ENCODE measurements around the gene RERE.

The RERE gene

DNA sequence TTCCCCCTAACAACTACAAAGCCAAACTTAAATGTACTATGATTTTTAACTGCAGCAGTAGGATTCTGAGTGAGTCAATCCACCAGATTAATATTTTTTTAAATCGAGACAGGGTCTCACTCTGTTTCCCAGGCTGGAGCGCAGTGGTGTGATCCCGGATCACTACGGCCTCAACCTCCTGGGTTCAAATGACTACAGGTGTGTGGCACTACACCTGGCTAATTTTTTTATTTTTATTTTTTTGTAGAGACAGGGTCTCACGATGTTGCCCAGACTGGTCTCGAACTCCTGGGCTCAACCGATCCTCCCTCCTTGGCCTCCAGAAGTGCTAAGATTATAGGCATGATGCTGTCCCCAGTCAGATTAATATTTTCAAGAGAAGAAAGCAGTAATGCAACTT lies 411.4 kb downstream of the RERE start:
- no peak for DNase-seq (ENCODE audit: low read depth in 2 of 2)

DNA sequence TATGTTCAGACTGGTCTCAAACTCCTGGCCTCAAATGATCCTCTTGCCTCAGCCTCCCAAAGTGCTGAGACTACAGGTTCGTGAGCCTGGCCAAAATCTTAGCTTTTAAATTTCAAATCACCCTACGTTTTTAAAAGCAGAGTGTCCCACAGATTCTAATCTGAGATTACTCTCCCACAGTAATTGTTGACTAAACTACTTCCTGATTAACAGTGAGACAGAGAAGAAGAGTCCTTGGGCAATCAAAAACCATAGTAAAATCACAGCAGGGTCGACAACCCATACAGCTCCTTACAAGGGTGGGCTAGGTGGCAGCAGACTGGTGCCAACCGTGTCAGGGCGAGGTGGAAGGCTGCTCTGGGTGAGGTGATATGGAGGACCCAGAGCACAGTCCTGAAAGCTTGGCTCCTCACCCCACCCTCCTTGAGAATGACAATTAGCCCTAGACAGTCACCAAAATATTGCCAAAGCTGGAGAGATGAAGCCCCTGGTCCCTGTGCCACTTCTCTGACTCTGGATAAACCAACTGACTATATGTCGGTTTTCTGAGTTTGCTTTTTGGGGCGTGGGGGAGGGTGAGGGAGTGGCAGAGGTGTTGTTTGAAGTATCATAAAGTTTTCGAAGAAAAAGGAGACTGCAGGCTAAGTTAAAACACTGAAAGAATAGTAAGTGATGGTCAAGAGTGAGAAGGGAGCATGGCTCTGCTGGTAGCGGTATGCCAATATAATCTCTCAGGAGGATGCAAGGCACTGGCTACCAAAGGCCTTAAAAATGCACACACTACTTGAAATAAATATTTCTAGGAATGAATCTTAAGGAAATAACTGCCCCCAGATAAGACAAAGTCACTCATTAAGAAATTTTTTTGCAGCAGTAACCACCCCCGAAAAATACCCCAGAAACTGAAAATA lies 412.7 kb downstream of the RERE start:
- no peak for DNase-seq (ENCODE audit: low read depth in 2 of 2)

DNA sequence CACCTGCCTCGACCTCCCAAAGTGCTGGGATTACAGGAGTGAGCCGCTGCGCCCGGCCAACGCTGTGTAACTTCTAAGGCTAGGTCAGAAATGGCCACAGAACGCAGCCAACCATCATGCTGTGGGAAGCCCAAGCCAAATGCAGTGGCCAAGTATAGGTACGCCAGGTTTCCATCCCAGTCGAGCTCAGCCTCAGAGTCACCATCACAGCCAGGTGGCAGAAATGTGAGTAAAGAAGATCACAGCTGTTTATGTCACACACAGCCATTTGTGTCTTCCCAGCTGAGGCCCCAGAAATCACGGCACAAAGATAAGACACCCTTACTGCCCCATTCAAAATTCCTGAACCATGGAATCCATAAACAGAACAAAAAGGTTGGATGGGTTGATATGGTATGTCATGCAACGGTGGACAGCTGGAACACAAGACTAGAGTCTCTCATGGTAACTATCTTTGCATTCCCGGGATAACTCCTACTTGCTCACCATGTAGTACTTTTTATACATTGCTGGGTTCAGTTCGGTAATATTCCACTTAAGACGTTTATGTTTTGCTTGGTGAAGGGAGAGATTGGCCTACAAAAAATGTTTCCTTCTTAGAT lies 415.2 kb downstream of the RERE start:
- DNase-seq (ENCODE audit: low read depth in 2 of 2) = no peak

DNA sequence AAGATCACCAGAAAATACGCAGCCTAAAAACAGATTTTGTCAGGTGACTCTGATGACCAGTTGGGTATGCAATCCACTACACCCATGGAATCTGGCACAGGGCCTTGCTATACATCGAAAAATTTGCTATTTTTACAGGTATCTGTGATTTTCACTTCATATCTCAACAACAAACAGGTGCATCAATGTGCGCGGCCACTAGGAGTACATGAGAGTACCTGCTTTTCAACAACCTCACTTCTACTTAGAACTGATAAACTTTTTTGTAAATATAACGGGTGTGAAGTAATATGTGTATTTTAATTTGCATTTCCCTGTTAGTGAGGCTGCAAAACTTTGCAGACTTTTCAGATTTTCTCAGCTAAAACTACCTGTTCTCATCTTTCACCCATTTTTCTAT lies 418.8 kb downstream of the RERE start:
- no peak for DNase-seq (ENCODE audit: low read depth in 2 of 2)

DNA sequence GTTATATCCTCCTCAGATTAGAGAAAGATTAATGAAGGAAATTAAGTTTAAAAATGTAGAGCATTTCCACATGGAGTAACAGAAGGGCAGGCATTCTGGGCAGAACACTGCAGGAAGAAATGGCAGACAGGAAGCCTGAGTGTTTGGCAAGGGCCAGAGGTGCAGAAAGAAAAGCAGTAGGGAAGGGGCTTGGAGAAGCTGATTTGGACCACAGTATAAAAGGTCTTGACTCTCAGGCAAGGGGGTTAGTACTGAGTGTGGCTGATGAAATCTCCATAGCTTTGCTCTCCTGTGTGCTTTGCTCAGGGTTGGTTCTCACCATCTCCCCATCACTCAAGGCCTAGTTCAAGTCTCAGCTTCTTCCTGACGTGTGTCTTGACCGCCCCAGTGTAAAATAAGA lies 419.4 kb downstream of the RERE start:
- DNase-seq (ENCODE audit: low read depth in 2 of 2) = no peak

DNA sequence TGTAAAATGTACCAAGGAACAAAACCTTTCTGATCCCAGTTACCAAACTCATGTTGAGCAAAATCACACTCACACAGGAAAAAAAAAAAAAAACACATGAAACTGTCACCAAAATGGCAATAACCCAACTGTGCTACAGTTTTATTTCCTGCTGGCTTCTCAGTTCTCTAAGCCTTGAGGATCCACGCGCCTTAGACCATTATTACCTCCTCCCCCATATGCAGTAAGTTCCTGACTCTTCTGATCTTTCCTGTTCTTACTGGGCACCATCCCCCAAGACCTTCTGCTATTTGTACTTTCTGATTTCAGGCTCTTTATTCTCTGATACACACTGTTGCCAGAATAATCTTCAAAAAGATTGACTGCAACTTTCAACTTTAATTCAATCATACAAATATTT lies 419.9 kb downstream of the RERE start:
- no peak for DNase-seq (ENCODE audit: low read depth in 2 of 2)

DNA sequence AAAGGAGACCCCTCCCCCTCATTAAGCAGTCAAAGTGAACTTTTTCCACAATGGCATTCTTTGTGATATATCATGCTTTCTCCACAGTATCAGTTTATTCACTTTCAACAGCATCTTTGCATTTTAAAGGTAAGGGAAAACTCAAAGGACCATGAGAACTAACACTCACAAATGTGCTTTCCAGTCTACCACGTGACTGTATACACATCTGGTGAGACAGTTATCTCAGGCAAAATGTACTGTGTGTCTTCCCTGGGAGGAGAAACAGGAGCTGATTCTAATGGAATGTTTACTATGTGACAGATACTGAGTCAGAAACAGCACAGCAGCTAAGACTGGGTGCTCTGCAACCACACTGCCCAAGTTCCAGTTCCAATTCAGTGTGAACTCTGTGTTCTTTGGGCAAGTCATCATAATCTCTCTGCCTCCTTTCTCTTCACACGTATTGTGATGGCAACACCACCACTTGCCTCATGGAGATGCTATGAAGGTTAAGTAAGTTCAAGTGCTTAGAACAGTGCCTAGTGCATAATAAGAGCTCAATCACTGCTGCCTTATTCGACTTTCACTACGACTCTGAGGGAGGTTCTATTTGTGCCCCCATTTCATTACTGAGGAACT lies 420.5 kb downstream of the RERE start:
- no peak for DNase-seq (ENCODE audit: low read depth in 2 of 2)

DNA sequence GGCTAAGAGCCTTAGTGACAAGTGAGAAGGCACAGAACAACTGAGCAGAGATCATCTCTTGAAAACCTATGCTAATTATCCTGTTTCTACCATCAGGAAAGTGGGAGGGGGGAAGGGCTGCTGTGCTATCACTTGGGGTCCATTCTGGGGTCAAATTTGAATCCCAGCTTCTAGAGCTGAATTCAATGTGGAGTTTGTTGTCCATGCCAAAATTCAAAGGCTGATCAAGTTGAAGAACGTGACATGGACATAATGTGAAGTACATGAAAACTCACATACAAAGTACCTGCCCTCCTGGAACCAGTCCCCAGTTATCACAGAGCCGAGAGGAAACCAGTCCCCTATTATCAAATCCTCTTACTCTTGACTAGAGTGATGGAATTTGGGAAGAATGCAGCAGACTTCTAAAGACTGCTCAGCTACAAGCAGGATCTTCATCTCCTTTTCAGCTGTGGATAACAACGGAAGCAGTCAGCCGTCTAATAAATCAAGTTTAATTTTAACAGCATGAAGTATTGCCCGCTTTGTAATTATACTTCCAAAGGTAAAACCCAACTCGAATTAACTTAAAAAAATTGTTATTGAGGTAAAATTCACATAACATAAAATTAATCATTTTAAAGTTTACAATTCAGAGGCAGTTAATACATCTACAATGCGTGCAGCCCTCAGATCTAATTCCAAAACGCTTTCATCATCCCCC lies 421.2 kb downstream of the RERE start:
- DNase-seq (ENCODE audit: low read depth in 2 of 2) = no peak

DNA sequence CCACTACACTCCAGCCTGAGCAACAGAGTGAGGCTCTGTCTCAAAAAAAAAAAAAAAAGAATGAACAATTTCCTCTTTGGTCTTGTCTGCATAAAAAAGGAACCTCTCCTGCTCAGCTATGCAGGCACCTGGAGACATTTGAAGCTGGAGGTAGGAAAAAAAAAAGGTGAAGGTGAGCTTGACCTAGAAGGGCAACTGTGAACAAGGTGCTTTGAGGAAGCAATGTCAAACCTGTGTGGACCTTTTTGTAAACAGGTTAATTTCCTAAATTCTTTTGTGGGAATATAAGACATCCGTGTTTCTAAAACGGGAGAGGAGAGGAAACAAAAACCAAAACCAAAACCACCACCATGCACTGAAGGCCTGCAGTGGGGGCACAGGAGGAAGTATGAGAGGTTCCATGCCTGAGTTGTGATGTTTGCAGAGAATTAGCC lies 422.0 kb downstream of the RERE start:
- no peak for DNase-seq (ENCODE audit: low read depth in 2 of 2)

DNA sequence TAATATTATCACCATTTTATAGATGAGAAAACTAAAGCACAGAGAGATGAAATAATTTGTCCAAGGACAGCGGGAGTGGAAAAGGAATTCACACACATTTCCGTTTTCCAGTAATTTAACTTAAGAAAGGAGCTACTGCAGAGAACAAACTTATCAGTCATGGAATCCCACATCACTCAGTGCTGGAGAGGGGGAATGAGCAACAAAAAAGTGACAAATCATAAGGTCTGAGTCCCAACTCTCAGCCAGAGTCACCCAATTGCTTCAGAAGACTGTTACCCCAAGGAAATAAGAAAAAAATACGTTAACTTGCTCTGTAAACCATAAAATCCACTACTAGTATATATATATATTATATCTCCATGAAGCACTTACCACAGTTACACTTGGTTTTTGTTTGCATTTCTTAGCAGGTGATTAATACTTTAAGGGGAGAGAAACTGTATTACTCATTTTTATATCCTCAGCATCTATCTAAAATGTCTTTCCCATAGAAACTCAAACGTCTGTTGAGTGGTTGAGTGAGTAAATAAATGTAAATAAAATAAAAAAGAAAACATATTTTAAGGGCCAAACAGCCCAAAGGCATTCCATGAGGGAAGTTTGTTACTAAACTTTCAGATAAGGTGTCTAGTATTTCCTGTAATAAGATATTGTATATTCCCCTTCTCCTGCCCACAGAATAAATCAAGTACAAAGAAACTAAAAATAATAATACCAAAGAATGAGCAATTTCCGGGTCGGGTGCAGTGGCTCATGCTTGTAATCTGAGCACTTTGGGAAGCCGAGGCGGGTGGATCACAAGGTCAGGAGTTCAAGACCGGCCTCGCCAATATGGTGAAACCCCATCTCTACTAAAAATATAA lies 422.8 kb downstream of the RERE start:
- no peak for DNase-seq (ENCODE audit: low read depth in 2 of 2)

DNA sequence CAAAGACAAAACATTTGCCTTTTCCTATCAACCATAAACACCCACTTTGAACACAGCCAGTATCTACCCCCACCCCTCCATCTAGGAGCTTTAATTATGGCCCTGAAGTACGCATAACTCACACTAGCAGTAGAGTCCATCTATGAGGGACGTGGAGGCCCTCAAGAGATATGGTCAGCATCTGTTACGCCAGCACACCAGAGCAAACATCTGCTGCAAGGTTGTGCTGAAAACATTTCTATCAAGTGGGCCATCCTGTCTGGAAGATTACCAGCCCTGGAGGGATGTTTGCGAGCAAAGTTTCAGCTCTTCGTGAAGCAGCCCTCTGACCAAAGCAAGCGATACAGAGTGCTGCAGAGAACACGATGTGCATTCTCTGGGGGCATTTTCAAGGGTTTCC lies 424.9 kb downstream of the RERE start:
- no peak for DNase-seq (ENCODE audit: low read depth in 2 of 2)

DNA sequence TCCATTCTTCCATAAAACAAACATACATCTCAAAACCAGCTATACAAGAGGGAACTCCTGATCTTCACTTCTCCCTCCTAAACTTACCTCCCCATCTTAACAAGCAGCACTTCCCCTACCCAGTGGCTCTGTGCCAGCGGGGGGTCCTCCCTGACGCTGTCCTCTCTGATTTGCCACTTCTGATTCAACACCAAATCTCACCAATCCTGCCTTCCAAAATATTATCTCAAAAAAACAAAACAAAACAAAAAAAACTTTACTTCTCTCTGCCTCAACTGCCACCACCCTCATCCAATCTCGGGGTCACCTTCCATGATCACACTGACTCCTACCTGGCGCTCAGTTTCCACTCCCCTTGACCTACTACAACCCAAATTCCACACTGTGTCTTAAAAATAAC lies 426.7 kb downstream of the RERE start:
- DNase-seq (ENCODE audit: low read depth in 2 of 2) = no peak

DNA sequence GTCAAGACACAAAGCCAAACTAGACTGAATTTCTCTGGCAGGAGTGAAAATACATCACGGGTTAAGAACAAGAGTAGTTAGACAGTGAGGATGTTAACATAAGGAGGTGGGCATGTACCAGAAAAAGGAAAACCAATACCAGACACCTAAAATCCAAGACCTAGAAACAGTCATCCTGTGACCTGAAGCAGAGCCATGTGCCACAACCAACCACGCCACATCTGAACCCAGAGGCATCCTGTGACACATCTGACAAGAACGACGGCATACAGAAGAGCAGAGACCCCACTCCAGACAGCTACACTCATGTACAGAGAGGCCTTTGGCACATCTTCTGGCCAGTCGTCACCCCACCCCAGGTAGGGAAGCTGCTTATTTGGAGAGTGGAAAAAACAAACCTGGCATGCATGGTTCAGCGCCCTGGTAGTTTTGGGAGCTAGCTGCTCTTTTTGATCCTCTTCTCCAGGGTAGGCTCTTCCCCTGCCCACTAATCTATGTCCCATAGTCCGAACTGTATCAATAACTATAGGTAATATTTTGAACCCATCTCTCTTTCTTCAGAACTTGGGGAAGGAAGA lies 427.4 kb downstream of the RERE start:
- DNase-seq (ENCODE audit: low read depth in 2 of 2) = no peak

DNA sequence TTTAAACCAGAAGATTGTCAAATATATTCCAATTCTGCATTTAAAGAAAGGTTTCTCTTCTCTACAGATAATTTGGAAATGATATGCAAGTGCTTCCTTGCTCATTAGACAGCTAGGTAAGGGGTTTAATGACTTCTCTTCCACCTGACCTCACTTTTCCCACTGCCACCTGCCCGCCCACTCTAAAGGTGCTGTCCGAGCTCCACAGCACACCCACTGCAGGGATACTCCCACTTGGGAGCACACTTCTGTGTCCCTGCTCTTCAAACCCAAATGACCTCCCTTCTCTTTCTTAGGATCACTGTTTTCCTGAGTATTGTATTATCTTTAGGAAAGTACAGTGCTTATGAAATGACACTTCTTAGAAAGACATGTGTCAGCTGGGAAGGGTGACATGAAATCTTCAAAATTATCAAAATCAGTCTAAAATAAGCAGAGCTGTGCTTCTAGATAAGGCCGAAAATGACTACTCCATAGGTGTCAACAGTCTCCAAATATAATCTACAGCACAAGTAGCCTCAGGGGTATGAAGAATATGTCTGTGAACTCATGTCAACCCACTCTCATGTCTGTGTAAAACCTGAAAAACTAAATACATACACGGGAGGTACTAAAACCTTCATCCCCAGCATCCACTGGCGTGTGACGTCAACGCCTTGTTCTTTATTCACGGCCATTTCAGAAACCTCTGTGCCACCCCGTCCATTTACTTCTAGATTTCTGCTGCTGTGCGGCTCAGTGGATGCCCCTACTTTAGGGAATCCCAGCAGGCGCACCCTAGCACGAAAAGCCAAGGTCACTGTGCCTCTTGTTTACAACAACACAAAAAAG lies 428.5 kb downstream of the RERE start:
- DNase-seq (ENCODE audit: low read depth in 2 of 2) = no peak

DNA sequence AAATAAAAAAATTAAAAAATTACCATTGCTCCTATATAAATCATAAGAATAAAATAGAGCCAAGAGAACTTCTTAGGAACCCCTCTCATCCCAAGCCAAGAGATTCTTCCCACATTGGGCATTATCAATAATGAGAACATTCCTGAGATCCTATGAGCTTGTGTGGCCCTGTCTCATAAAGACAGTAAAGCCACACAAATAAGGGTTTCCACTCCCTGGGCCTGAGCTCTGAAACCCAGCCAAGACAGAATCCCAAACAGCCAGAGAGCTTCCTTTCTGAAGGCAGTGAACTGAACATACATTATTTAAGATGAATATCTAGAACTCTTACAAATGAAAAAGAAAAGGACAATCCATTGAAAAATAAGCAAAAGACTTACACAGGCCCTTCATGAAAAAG lies 431.2 kb downstream of the RERE start:
- no peak for DNase-seq (ENCODE audit: low read depth in 2 of 2)

DNA sequence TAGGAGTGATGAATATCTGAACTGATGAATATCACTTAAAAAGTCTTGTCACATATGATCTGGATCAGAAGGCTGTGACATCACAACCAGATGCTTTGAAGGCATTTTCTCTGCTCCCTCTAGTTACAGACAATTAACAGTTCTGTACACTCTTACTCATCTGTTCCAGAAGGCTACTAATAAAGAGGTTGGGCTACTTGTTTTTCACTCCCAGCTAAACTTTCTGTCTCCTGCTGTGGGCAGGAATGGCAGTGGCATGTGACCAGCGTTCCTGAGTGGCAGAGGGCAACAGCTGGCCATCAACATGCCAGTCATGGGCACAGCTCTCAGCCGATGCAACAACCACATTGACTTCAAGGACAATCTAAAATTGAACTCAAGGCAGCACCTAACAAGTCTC lies 432.9 kb downstream of the RERE start:
- no peak for DNase-seq (ENCODE audit: low read depth in 2 of 2)

DNA sequence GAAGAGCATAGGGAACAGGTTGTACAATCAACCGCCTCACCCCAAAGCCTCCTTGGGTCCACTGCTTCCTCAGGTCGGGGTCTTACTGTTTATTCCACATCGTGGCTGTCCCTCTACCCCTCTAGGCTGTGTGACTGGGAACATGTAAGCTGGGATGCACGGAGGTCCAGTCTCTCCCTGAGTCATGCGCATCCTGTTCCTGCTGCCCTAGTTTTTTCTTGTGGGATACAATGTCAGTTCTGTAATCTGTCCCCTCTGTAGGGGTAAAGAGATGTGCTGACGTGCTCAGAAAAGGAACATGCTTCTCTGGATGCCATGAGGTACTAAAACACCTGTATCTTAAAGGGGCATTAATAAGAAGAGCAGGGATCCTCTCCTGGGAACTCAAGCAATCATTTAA lies 433.4 kb downstream of the RERE start:
- no peak for DNase-seq (ENCODE audit: low read depth in 2 of 2)

DNA sequence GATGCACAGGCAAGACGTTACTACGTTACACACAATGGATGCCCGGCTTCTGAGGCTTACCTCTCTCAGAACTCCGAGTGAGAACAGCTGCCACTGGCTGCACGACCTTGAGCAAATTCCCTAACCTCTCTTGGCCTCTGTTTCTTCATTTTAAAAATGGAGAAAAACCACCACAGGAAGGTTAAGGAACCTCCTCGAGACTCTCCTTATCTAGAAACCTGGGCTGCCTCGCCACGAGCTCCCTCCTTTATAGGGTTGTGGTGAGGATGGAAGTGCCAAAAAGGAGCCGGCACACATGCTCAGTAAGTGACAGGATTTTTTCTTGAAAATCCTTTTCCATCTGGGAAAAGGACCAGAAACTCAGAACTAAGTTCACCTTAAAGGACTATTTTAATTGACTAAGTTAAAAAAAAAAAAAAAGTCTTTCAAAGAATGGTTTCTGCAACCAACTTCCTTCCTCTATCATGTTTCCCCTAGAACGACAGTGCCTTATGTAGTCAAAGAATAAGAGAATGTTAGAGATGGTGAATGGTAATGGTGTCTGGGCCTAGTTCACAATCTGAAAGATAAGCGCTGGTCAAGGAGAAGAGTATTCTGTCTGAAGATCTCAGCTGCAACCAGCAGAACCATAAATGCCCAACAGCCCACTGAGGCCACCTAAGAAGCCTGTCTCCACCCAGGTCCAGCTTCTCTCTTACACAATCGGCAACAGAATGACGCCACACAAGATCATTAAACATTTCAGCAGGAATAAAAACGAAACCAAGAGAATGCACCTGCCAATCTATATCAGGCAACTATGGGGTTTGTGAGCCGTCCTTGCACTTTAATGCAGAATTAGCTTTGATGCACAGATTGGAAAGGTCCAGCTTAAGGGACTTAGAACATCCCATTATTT lies 434.6 kb downstream of the RERE start:
- no peak for DNase-seq (ENCODE audit: low read depth in 2 of 2)

DNA sequence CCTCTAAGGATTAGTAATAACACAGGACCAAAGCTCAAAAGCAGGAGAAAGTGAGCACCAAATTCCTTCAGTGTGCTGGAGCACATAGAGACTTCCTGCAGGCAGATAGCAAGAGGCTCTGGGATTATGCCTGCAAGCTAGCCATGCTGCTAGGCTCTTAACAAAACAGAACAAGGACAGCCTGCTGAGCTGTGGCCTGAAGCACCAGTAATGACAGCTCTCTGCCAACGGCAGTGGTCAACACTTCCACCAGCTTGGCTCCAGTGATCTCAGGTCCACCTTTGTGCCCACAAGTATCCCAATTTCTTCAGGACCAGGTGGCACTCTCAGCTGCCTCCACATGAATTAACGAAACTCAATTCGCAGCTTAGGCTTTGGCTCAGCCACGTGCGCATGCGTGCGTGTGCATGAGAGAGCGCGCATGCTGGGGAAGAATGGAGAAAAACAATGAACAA lies 435.4 kb downstream of the RERE start:
- DNase-seq (ENCODE audit: low read depth in 2 of 2) = no peak

Measured in stimulated activated CD8-positive, alpha-beta memory T cell treated with anti-CD3 and anti-CD28 coated beads, Interleukin-2, amount 100 ng/mL, for 1 hour (primary cell).